ENCODE results near the gene FOXS1.

Gene FOXS1

GRCh38 chr20:31845300-31845863, at the start of gene FOXS1:
Gene FOXS1, minus strand, starts transcription at chr20:31845604. Its CDS starts 62 bp downstream, at chr20:31845542.
- DNase-seq = no peak

- no peak for DNase-seq
Measured at GRCh38 chr20:31890646-31891045, 45.2 kb upstream of the FOXS1 start.

- no peak for DNase-seq
Measured at GRCh38 chr20:31883829-31884228, 38.4 kb upstream of the FOXS1 start.

GRCh38 chr20:31881945-31882344, 36.5 kb upstream of the FOXS1 start:
- no peak for DNase-seq

- DNase-seq = peak; percentile 96
Measured at GRCh38 chr20:31879143-31879987, 34.0 kb upstream of the FOXS1 start.

GRCh38 chr20:31877684-31878083, 32.3 kb upstream of the FOXS1 start:
- no peak for DNase-seq

GRCh38 chr20:31875671-31876070, 30.3 kb upstream of the FOXS1 start:
- no peak for DNase-seq

- no peak for DNase-seq
Measured at GRCh38 chr20:31872406-31872805, 27.0 kb upstream of the FOXS1 start.

GRCh38 chr20:31871618-31871954, 26.2 kb upstream of the FOXS1 start:
- no peak for DNase-seq

GRCh38 chr20:31870726-31871617, 25.6 kb upstream of the FOXS1 start:
- DNase-seq = no peak

GRCh38 chr20:31869942-31870725, 24.7 kb upstream of the FOXS1 start, which contains the start of the genes DUSP15 and TTLL9:
Gene DUSP15, minus strand, starts transcription at chr20:31870527. Its CDS starts 190 bp downstream, at chr20:31870337.
Gene TTLL9, plus strand, starts transcription at chr20:31870634. Its CDS starts 493 bp downstream, at chr20:31871127.
- DNase-seq = peak; percentile 29

- DNase-seq = no peak
Measured at GRCh38 chr20:31869673-31869941, 24.2 kb upstream of the FOXS1 start.

- no peak for DNase-seq
Measured at GRCh38 chr20:31868853-31869672, 23.7 kb upstream of the FOXS1 start.

- DNase-seq = no peak
Measured at GRCh38 chr20:31866221-31866620, 20.8 kb upstream of the FOXS1 start.

GRCh38 chr20:31864521-31865400, 19.4 kb upstream of the FOXS1 start:
- DNase-seq = no peak

GRCh38 chr20:31863296-31864085, 18.1 kb upstream of the FOXS1 start:
- DNase-seq = no peak

- DNase-seq = no peak
Measured at GRCh38 chr20:31862506-31862905, 17.1 kb upstream of the FOXS1 start.

GRCh38 chr20:31862157-31862470, 16.7 kb upstream of the FOXS1 start:
- no peak for DNase-seq

- peak; percentile 82 for DNase-seq
Measured at GRCh38 chr20:31861385-31862156, 16.2 kb upstream of the FOXS1 start.

GRCh38 chr20:31861135-31861384, 15.7 kb upstream of the FOXS1 start:
- DNase-seq = no peak

Data from hematopoietic multipotent progenitor cell treated with erythropoietin and hydrocortisone succinate and interleukin-3 and kit ligand, for 6 days (in vitro differentiated cells).